ENCODE measurements around the gene RASGEF1B.

GRCh38 chr4:81510643-81511178 is 39.0 kb upstream of the RASGEF1B start:
- TF ChIP-seq CTCF (IDR thresholded peaks at IDR 0.05) (no peak), POLR2A (IDR thresholded peaks at IDR 0.05) (no peak)
